A204.1 (cell line): ENCODE results near the gene ELF1.
"Not testable (repeated sequence)": the region's sequence is repeated elsewhere in the genome, so short reads cannot be mapped to it uniquely, and the experiment has no call there.

Experiments used
- FAIRE-seq: peaks from 2 replicates; lab custom pipeline; 2012; peaks lifted over from hg19 to GRCh38; lab: Jason Lieb, UNC

The ELF1 gene

GRCh38 chr13:41040584-41041334, 21.6 kb upstream of the ELF1 start:
- FAIRE-seq = no peak

GRCh38 chr13:41039746-41040145, 20.6 kb upstream of the ELF1 start:
- no peak for FAIRE-seq

GRCh38 chr13:41036557-41036956, 17.4 kb upstream of the ELF1 start:
- not testable (repeated sequence) for FAIRE-seq

GRCh38 chr13:41034881-41035280, 15.8 kb upstream of the ELF1 start:
- no peak for FAIRE-seq

GRCh38 chr13:41034382-41034781, 15.3 kb upstream of the ELF1 start:
- peak; percentile 83 for FAIRE-seq

- FAIRE-seq = no peak
These were observed 13.7 kb upstream of the ELF1 start for GRCh38 chr13:41032691-41033376.

- no peak for FAIRE-seq
These were observed 10.5 kb upstream of the ELF1 start for GRCh38 chr13:41029629-41030028.

- no peak for FAIRE-seq
These were observed 8.9 kb upstream of the ELF1 start for GRCh38 chr13:41028051-41028450.

- no peak for FAIRE-seq
These were observed 7.7 kb upstream of the ELF1 start for GRCh38 chr13:41026788-41027187.

- FAIRE-seq = no peak
These were observed 6.4 kb upstream of the ELF1 start for GRCh38 chr13:41025518-41025917.

- no peak for FAIRE-seq
These were observed 647 bp upstream of the ELF1 start for GRCh38 chr13:41019578-41020347.

GRCh38 chr13:41018602-41018948, 541 bp downstream of the ELF1 start:
- peak; percentile 69 for FAIRE-seq

- no peak for FAIRE-seq
These were observed 1.1 kb downstream of the ELF1 start for GRCh38 chr13:41017817-41018601.

- no peak for FAIRE-seq
These were observed 2.0 kb downstream of the ELF1 start for GRCh38 chr13:41017159-41017558.

GRCh38 chr13:41015920-41016319, 3.2 kb downstream of the ELF1 start:
- no peak for FAIRE-seq

GRCh38 chr13:41013835-41014234, 5.3 kb downstream of the ELF1 start:
- peak; percentile 90 for FAIRE-seq

- FAIRE-seq = no peak
These were observed 6.6 kb downstream of the ELF1 start for GRCh38 chr13:41012536-41012935.

- FAIRE-seq = no peak
These were observed 7.6 kb downstream of the ELF1 start for GRCh38 chr13:41011382-41011956.

- no peak for FAIRE-seq
These were observed 10.7 kb downstream of the ELF1 start for GRCh38 chr13:41008349-41008980.

GRCh38 chr13:41007744-41008128, 11.4 kb downstream of the ELF1 start:
- no peak for FAIRE-seq

GRCh38 chr13:41006978-41007743, 12.0 kb downstream of the ELF1 start:
- no peak for FAIRE-seq
